Endothelial cell of umbilical vein (primary cell): ENCODE measurements around the gene ATXN7. TPM values are rescaled to one million over a fixed set of nuclear protein-coding genes. Genes with fewer than 3 reads are reported as not detected.

ENCODE experiments used
- BruUV-seq: library from RNA; stranded (reverse); fragments of 400-500 nt; replicated peaks from 2 replicates; lab custom pipeline; 2021; lab: Mats Ljungman, UMichigan
- CTCF ChIA-PET: fragments of 300-600, 350-600 bp; sonication (Branson Sonifier 250); formaldehyde crosslinking; loops from one replicate; lab custom pipeline; 2021; ENCODE audit warnings: antibody characterized with exemption, inconsistent platforms; lab: Charles Lee
- POLR2A ChIA-PET: fragments of 300-600, 350-600 bp; sonication (Branson Sonifier 250); formaldehyde crosslinking; loops from one replicate; lab custom pipeline; 2021; ENCODE audit warnings: antibody characterized with exemption, inconsistent platforms; lab: Charles Lee
- DNase-seq: peaks from one replicate; pipeline ENCODE4 v3.0.0-alpha.2; 2011; ENCODE audit warnings: low read depth, low spot score
- FAIRE-seq: peaks from 2 replicates; lab custom pipeline; 2011; peaks lifted over from hg19 to GRCh38; lab: Jason Lieb, UNC
- H2AFZ ChIP-seq: 2 replicates; pipeline ENCODE4 v1.6.0; 2012; ENCODE audit warnings: low read depth, low read length, control low read depth, inconsistent platforms
- H3K27ac ChIP-seq: 2 replicates; pipeline ENCODE4 v1.5.1; 2011; ENCODE audit warnings: low read depth, mild to moderate bottlenecking, control low read depth, low read length, moderate library complexity; ENCODE audit not compliant: insufficient read depth
- H3K27me3 ChIP-seq, 2 experiments: 2 replicates each; pipeline versions ENCODE4 v1.6.0 to v1.6.1; 2011; ENCODE audit warnings: low read length in 2 of 2, mixed read lengths in 1 of 2; ENCODE audit not compliant: control insufficient read depth in 2 of 2, insufficient read depth in 2 of 2
- H3K36me3 ChIP-seq, 2 experiments: 2 replicates in 1 of 2; 3 replicates in 1 of 2; pipeline ENCODE4 v1.5.1; 2011; ENCODE audit warnings: low read length in 2 of 2, mild to moderate bottlenecking in 1 of 2, moderate library complexity in 1 of 2; ENCODE audit not compliant: control insufficient read depth in 2 of 2, insufficient read depth in 2 of 2; ENCODE audit errors: extremely low read depth in 1 of 2
- H3K4me1 ChIP-seq: 3 replicates; pipeline ENCODE4 v1.5.1; 2011; ENCODE audit warnings: mild to moderate bottlenecking, low read length; ENCODE audit not compliant: control insufficient read depth, insufficient read depth; ENCODE audit errors: extremely low read depth
- H3K4me2 ChIP-seq: 2 replicates; pipeline ENCODE4 v1.6.1; 2011; ENCODE audit warnings: low read length, control low read depth, mixed read lengths; ENCODE audit not compliant: insufficient read depth
- H3K4me3 ChIP-seq, 3 experiments: fragments of 200-600 bp in 1 of 3; sonication (generic), shearing (Covaris generic) in 1 of 3; replicated peaks in 1 of 3; 2 replicates each; pipeline ENCODE4 v1.5.1; 2011 to 2016; ENCODE audit warnings: control low read depth in 3 of 3, low read length in 3 of 3, mild to moderate bottlenecking in 2 of 3, inconsistent platforms in 1 of 3, low read depth in 1 of 3, moderate library complexity in 1 of 3; ENCODE audit not compliant: insufficient read depth in 1 of 3
- H3K79me2 ChIP-seq: 2 replicates; pipeline ENCODE4 v1.6.0; 2012; ENCODE audit warnings: low read length, inconsistent platforms; ENCODE audit not compliant: control insufficient read depth, insufficient read depth
- H3K9ac ChIP-seq: replicated peaks from 2 replicates; pipeline ENCODE3; 2011; ENCODE audit warnings: low read length, control low read depth; ENCODE audit not compliant: insufficient read depth; ENCODE audit errors: extremely low read depth
- H3K9me1 ChIP-seq: replicated peaks from 3 replicates; pipeline ENCODE4 v1.6.0; 2011; ENCODE audit warnings: mild to moderate bottlenecking, low read length; ENCODE audit not compliant: control insufficient read depth, insufficient read depth; ENCODE audit errors: extremely low read depth
- H3K9me3 ChIP-seq: replicated peaks from 2 replicates; pipeline ENCODE4 v1.5.1; 2012; ENCODE audit warnings: low read length, inconsistent platforms; ENCODE audit not compliant: control insufficient read depth, insufficient read depth
- H4K20me1 ChIP-seq: replicated peaks from 2 replicates; pipeline ENCODE3; 2011; ENCODE audit warnings: mild to moderate bottlenecking, low read length; ENCODE audit not compliant: control insufficient read depth, insufficient read depth; ENCODE audit errors: extremely low read depth
- EZH2 ChIP-seq: IDR thresholded peaks from 2 replicates; pipeline ENCODE4 v1.6.1; 2012; ENCODE audit warnings: borderline replicate concordance, low read depth, mild to moderate bottlenecking, moderate library complexity, low read length, inconsistent platforms; ENCODE audit not compliant: severe bottlenecking
- FOS ChIP-seq: IDR thresholded peaks from 2 replicates; pipeline ENCODE4 v1.6.1; 2011; ENCODE audit warnings: mild to moderate bottlenecking, low read length, moderate library complexity, borderline replicate concordance; ENCODE audit not compliant: insufficient read depth
- GATA2 ChIP-seq: IDR thresholded peaks from 2 replicates; pipeline ENCODE4 v1.7.0; 2011; ENCODE audit warnings: low read depth, mild to moderate bottlenecking, moderate library complexity, mixed read lengths, low read length; ENCODE audit not compliant: insufficient read length, insufficient read depth
- JUN ChIP-seq: IDR thresholded peaks from 2 replicates; pipeline ENCODE4 v1.6.1; 2011; ENCODE audit warnings: borderline replicate concordance, low read depth; ENCODE audit not compliant: insufficient read length, insufficient read depth
- MYC ChIP-seq: IDR thresholded peaks from one replicate; pipeline ENCODE4 v1.6.1; 2011; ENCODE audit warnings: mild to moderate bottlenecking, low read depth, low read length
- POLR2A ChIP-seq: IDR thresholded peaks from 2 replicates; pipeline ENCODE4 v1.6.1; 2012; ENCODE audit warnings: low read depth, mild to moderate bottlenecking, control low read depth, low read length
- POLR2AphosphoS5 ChIP-seq: IDR thresholded peaks from 2 replicates; pipeline ENCODE4 v1.6.1; 2012; ENCODE audit warnings: low read depth, mild to moderate bottlenecking, control low read depth, low read length, moderate library complexity; ENCODE audit not compliant: insufficient read depth
- dilution Hi-C: fragments of 300-500 bp; cut with MboI; formaldehyde crosslinking; loops from one replicate; pipeline ENCODE4 v1.15.0; 2019; ENCODE audit warnings: low sequenced_read_pairs; ENCODE audit not compliant: extremely low pct_ligation_motif_present
- intact Hi-C: fragments of 100-400 bp; cut with micrococcal nuclease; formaldehyde crosslinking; loops from one replicate; pipeline ENCODE4 v1.10.0; 2022
- polyA plus RNA-seq, 4 experiments: library from polyadenylated mRNA; depleted of rRNA in 3 of 4; stranded (reverse) in 3 of 4; unstranded in 1 of 4; fragments of >200 nt; gene quantifications; 2 replicates each; pipeline versions ENCODE4 v1.2.1 to v1.2.3, GENCODE V29; 2011 to 2012; ENCODE audit warnings: missing spikeins in 1 of 4
- total RNA-seq: library from RNA; stranded (reverse); gene quantifications from 2 replicates; pipeline ENCODE4 v1.2.3, GENCODE V29; 2021
- TF ChIP-seq, protein P1 (sequence below): IDR thresholded peaks from 2 replicates; pipeline ENCODE4 v1.6.1; 2011; ENCODE audit not compliant: insufficient read depth, insufficient read length
- TF ChIP-seq, protein P2 (sequence below), 2 donors: IDR thresholded peaks; 1 replicate in 1 of 2; 2 replicates in 1 of 2; pipeline ENCODE4 v1.5.1; 2011; ENCODE audit warnings: low read length in 2 of 2, mild to moderate bottlenecking in 2 of 2, moderate library complexity in 2 of 2, control low read depth in 1 of 2, inconsistent platforms in 1 of 2, low read depth in 1 of 2; ENCODE audit not compliant: insufficient read depth in 1 of 2; ENCODE audit errors: extremely low read depth in 1 of 2

Gene ATXN7
- total and polyA plus RNA-seq, 2 donors (not counting 3 experiments of a cell fraction or from before 2014, with no cell fraction given) = 21.2 to 34.7 TPM

DNA sequence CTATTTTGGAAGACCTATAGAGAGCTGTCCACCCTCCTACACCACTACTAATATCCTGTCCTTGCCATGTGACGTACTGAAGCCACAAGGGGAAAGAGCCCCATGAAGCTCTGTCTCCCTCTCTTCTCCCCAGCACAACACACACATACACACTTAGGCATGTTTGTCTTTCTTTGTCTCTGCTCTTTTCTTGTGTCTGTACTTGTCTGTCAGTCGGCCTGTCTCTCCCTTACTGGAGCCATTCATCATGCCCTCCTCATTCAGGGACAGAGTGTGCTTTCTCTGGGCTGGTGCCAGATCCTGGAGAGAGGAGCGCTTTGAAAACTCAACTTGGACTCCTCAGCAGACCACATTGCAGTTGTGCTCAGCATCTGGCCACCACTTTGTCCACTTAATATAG is 112.1 kb downstream of the ATXN7 start:
- CTCF ChIA-PET = interaction anchor here (1.5 to 5.0 kb wide), 2 partner anchors 10 to 14 kb away, joined by 4 to 23 read pairs; no protein-coding TSS in a partner anchor
- H3K4me3 ChIP-seq = no peak overlapping the region
- no peak overlapping the region for H3K9ac ChIP-seq
- no peak overlapping the region for H2AFZ ChIP-seq
- H3K9me1 ChIP-seq = no peaks in the 10 kb centered on the region
- POLR2A ChIA-PET = no interaction called here
- intact Hi-C loops = no loop called here
- H3K4me1 ChIP-seq = no peaks in the 10 kb centered on the region
- DNase-seq = peak; percentile 23
- no peaks in the 10 kb centered on the region for H3K9me3 ChIP-seq
- no TSS peak for BruUV-seq
- H3K36me3 ChIP-seq = peaks cover 4 to 5% of the 10 kb centered on the region in 2 experiments
- dilution Hi-C loops = no loop called here
- no peaks in the 10 kb centered on the region for H4K20me1 ChIP-seq
- TF ChIP-seq POLR2A (no peak), POLR2AphosphoS5 (no peak), FOS (no peak), EZH2 (no peak), JUN (no peak), MYC (no peak), GATA2 (no peak)
- TF ChIP-seq, protein P1, sequence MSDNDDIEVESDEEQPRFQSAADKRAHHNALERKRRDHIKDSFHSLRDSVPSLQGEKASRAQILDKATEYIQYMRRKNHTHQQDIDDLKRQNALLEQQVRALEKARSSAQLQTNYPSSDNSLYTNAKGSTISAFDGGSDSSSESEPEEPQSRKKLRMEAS = no peak
- TF ChIP-seq, protein P2, sequence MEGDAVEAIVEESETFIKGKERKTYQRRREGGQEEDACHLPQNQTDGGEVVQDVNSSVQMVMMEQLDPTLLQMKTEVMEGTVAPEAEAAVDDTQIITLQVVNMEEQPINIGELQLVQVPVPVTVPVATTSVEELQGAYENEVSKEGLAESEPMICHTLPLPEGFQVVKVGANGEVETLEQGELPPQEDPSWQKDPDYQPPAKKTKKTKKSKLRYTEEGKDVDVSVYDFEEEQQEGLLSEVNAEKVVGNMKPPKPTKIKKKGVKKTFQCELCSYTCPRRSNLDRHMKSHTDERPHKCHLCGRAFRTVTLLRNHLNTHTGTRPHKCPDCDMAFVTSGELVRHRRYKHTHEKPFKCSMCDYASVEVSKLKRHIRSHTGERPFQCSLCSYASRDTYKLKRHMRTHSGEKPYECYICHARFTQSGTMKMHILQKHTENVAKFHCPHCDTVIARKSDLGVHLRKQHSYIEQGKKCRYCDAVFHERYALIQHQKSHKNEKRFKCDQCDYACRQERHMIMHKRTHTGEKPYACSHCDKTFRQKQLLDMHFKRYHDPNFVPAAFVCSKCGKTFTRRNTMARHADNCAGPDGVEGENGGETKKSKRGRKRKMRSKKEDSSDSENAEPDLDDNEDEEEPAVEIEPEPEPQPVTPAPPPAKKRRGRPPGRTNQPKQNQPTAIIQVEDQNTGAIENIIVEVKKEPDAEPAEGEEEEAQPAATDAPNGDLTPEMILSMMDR (IDR thresholded peaks at IDR 0.05; ENCODE audit: extremely low read depth in 1 of 2, insufficient read depth in 1 of 2, low read depth in 1 of 2, low read length in 2 of 2) = no peak
- no peaks in the 10 kb centered on the region for H3K27me3 ChIP-seq
- no peak overlapping the region for H3K27ac ChIP-seq
- FAIRE-seq = no peak
- peaks cover 32% of the 10 kb centered on the region for H3K79me2 ChIP-seq
- no peak overlapping the region for H3K4me2 ChIP-seq
